Immature natural killer cell (primary cell): ENCODE measurements around the gene GRIA1. TPM values are rescaled to one million over a fixed set of nuclear protein-coding genes. Genes with fewer than 3 reads are reported as not detected.

Experiments
- DNase-seq, 3 donors: peaks; one replicate each; pipeline ENCODE4 v3.0.0; 2022; ENCODE audit warnings: mixed read lengths in 1 of 3
- H3K27ac Mint-ChIP-seq, 6 donors: one replicate each; pipeline ENCODE4 v1.8.0; 2020; ENCODE audit warnings: mixed read lengths in 6 of 6, mild to moderate bottlenecking in 5 of 6, inconsistent platforms in 4 of 6, moderate library complexity in 3 of 6
- H3K27me3 Mint-ChIP-seq, 3 donors: one replicate each; pipeline ENCODE4 v1.8.0; 2020 to 2021; ENCODE audit warnings: low read depth in 3 of 3, mild to moderate bottlenecking in 3 of 3, mixed read lengths in 3 of 3, moderate library complexity in 3 of 3, inconsistent platforms in 1 of 3
- H3K36me3 Mint-ChIP-seq, 3 donors: one replicate each; pipeline ENCODE4 v1.8.0; 2020; ENCODE audit warnings: mixed read lengths in 3 of 3, inconsistent platforms in 2 of 3, mild to moderate bottlenecking in 2 of 3
- H3K4me1 Mint-ChIP-seq, 2 donors: one replicate each; pipeline ENCODE4 v1.8.0; 2020; ENCODE audit warnings: inconsistent platforms in 2 of 2, mild to moderate bottlenecking in 2 of 2, mixed read lengths in 2 of 2, moderate library complexity in 1 of 2
- H3K4me3 Mint-ChIP-seq, 5 donors: one replicate each; pipeline ENCODE4 v1.8.0; 2020; ENCODE audit warnings: mild to moderate bottlenecking in 5 of 5, mixed read lengths in 5 of 5, inconsistent platforms in 3 of 5, moderate library complexity in 3 of 5
- H3K9me3 Mint-ChIP-seq, 6 donors: one replicate each; pipeline ENCODE4 v1.8.0; 2020; ENCODE audit warnings: mild to moderate bottlenecking in 6 of 6, mixed read lengths in 6 of 6, inconsistent platforms in 4 of 6, moderate library complexity in 3 of 6
- polyA plus RNA-seq, 3 donors: library from polyadenylated mRNA; unstranded; fragments of 300-500 nt; fragmentation: Illumina TruSeq; gene quantifications; one replicate each; pipeline ENCODE4 v1.2.3, GENCODE V29; 2021

GRIA1 gene
- polyA plus RNA-seq, 3 donors from 2014 or later = not detected

GRCh38 chr5:153572411-153573145, 82.1 kb downstream of the GRIA1 start:
- H3K27me3 Mint-ChIP-seq = peaks cover 0 to 3% (median 0%) of the 10 kb centered on the region in 3 donors
- no peaks in the 10 kb centered on the region for H3K4me1 Mint-ChIP-seq
- no peaks in the 10 kb centered on the region for H3K36me3 Mint-ChIP-seq
- H3K9me3 Mint-ChIP-seq = peaks cover 0 to 8% (median 0%) of the 10 kb centered on the region in 6 donors
- no peak for DNase-seq
- no peak overlapping the region for H3K27ac Mint-ChIP-seq
- no peak overlapping the region for H3K4me3 Mint-ChIP-seq

GRCh38 chr5:153573326-153574033, 83.0 kb downstream of the GRIA1 start:
- H3K36me3 Mint-ChIP-seq = no peaks in the 10 kb centered on the region
- no peak overlapping the region for H3K27ac Mint-ChIP-seq
- H3K9me3 Mint-ChIP-seq = peaks cover 0 to 11% (median 0%) of the 10 kb centered on the region in 6 donors
- DNase-seq = no peak
- H3K27me3 Mint-ChIP-seq = peaks cover 0 to 4% (median 4%) of the 10 kb centered on the region in 3 donors
- no peak overlapping the region for H3K4me3 Mint-ChIP-seq
- H3K4me1 Mint-ChIP-seq = no peaks in the 10 kb centered on the region

DNA sequence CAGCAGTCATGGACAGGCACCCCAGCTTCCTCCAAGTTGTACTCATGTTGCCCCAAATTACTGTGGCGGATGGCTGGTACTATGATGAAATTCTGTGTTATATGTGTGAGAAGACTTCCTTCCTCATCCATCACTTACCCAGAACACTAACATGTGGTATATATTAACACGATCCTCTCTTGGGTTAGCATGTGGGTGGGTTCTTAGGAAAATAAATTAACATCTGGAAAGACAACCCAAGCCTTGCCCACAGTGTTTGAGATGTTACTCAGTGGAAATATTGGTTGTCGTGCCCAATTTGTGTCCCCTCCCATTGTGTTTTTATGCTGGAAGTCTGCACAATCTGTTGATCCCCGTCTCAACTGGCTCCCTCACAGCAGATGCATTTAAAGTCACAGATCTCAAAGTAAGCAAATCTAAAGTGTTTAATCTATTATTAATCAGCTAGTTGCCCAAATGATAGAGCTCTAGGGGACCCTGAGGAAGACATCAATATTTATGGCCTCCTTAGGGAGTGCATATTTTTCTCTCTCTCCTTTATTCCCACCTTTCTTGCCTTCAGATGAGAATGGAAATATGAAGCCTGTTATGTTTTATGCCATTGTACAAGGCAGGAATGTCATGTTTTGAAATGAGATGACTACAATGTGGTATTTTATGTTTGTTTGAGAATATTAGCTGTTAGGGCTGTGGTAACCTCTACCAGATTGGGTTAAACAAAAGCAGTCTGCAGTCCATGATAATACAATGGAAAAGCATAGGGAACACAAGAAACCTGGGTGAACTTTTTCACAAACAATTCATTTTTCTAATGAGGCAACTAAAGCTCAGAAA, 93.9 kb downstream of the GRIA1 start:
- peaks cover 2 to 4% (median 3%) of the 10 kb centered on the region in 3 donors for H3K27me3 Mint-ChIP-seq
- H3K9me3 Mint-ChIP-seq = peaks cover 0 to 5% (median 0%) of the 10 kb centered on the region in 6 donors
- DNase-seq = no peak
- H3K36me3 Mint-ChIP-seq = no peaks in the 10 kb centered on the region
- H3K27ac Mint-ChIP-seq = no peak overlapping the region
- H3K4me1 Mint-ChIP-seq = no peaks in the 10 kb centered on the region
- no peak overlapping the region for H3K4me3 Mint-ChIP-seq

- no peaks in the 10 kb centered on the region for H3K36me3 Mint-ChIP-seq
- no peak for DNase-seq
- no peak overlapping the region for H3K27ac Mint-ChIP-seq
- peaks cover 2 to 5% (median 3%) of the 10 kb centered on the region in 3 donors for H3K27me3 Mint-ChIP-seq
- peaks cover 0 to 5% (median 0%) of the 10 kb centered on the region in 6 donors for H3K9me3 Mint-ChIP-seq
- no peak overlapping the region for H3K4me3 Mint-ChIP-seq
- H3K4me1 Mint-ChIP-seq = no peaks in the 10 kb centered on the region
Measured at GRCh38 chr5:153584960-153585359, 94.5 kb downstream of the GRIA1 start.

DNA sequence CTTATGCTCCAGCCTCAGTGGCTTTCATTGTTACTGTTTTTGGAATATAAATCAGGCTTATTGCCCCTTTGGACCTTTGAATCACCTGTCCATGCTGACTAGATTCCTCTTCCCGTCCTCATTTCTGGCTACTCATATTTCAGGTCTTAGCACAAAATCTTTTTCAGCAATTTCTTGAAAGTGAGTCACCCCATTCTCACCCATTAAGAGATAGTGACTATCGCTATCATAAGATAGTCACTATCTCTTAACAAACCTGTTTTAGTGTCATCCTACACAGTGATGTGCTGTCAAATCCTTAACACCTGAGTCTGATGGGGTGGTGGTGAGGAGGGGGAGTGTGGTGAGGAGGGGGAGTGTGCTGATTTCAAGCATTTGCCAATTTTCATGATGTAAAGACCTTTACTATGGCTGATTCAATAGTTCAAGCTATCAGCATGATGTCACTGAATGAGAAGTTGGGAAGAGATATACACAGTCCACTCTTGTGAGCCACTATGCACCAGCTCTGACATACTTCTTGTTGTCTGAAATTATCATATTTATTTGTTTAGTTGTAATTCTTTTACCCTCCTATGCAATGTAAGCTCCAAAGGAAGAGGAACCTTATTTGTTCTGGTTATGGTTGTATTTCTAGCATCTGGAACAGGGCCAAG, 95.3 kb downstream of the GRIA1 start:
- no peak for DNase-seq
- Mint-ChIP-seq H3K27ac (no peak overlapping the region), H3K27me3 (peaks cover 2 to 7% (median 4%) of the 10 kb centered on the region in 3 donors)

DNA sequence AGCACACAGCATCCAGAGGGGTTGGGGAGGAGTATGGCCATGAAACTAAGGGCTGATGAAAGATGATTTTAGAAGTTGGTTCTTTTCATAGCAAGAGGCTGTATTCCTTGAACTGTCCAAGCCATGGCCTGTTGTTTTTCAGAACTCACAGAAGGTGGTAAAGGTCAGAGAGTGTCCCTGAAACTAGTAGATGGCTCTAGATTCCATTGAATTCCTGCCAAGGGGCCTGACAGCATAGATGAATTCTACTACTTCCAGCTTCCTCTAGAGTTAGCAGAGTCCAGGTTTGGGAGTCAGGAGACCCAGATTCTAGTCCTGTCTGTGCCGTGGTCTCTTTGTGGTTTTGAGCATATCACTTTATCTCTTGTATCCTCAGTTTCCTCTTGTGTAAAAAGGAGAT, 101.6 kb downstream of the GRIA1 start:
- H3K27me3 Mint-ChIP-seq = peaks cover 1 to 6% (median 5%) of the 10 kb centered on the region in 3 donors
- no peaks in the 10 kb centered on the region for H3K36me3 Mint-ChIP-seq
- H3K27ac Mint-ChIP-seq = no peak overlapping the region
- DNase-seq = no peak
- H3K9me3 Mint-ChIP-seq = peaks cover 0 to 6% (median 0%) of the 10 kb centered on the region in 6 donors
- no peaks in the 10 kb centered on the region for H3K4me1 Mint-ChIP-seq
- H3K4me3 Mint-ChIP-seq = no peak overlapping the region

More for the DNA sequence above, 95.3 kb downstream of the GRIA1 start:
- H3K4me1 Mint-ChIP-seq = no peaks in the 10 kb centered on the region
- H3K36me3 Mint-ChIP-seq = no peaks in the 10 kb centered on the region
- H3K9me3 Mint-ChIP-seq = peaks cover 0 to 5% (median 0%) of the 10 kb centered on the region in 6 donors
- H3K4me3 Mint-ChIP-seq = no peak overlapping the region

- Mint-ChIP-seq H3K36me3 (no peaks in the 10 kb centered on the region), H3K4me3 (no peak overlapping the region), H3K27ac (no peak overlapping the region), H3K9me3 (peaks cover 0 to 8% (median 0%) of the 10 kb centered on the region in 6 donors), H3K27me3 (peaks cover 1 to 5% (median 4%) of the 10 kb centered on the region in 3 donors), H3K4me1 (no peaks in the 10 kb centered on the region)
- DNase-seq = no peak
Measured at GRCh38 chr5:153594785-153595184, 104.3 kb downstream of the GRIA1 start.

DNA sequence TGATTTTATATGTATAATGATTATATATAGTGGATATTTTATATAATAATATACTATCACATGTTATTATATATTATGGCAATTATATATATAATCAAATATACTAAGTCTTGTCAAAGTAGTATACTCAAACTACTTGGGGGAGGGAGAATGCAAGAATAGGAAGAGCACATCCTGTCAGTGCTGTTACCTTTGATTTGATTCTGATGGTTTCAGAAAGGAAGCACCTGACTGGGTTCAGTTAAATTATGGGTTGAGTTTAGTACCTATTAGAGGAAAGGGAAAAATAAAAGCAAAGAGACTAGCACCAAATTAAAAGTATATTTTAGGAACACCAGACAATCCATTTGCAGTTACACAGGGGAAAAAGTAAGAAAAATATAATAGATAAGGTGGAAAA, 107.6 kb downstream of the GRIA1 start:
- H3K27ac Mint-ChIP-seq = no peak overlapping the region
- no peaks in the 10 kb centered on the region for H3K4me1 Mint-ChIP-seq
- no peaks in the 10 kb centered on the region for H3K36me3 Mint-ChIP-seq
- no peak overlapping the region for H3K4me3 Mint-ChIP-seq
- H3K27me3 Mint-ChIP-seq = peaks cover 0 to 2% (median 2%) of the 10 kb centered on the region in 3 donors
- H3K9me3 Mint-ChIP-seq = peaks cover 0 to 8% (median 0%) of the 10 kb centered on the region in 6 donors
- DNase-seq = no peak

DNA sequence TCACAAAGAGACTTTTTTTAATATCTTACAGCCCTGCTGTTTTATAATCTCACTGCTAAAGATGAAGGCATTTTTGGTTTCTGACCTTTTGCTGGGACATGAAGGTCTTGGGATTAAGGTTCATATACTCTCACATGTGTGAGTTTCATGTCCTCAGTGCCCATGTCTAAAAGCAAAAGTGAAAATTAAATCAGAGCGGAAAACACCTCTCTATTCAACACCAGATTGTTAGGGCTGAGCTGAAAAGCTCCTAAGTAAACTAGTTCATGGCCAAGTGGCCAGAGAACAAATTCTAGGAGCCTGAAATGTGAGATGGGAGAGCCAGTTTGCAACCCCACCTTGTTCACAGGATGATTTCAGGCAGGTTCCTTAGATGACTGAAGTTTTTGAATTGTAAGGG, 110.9 kb downstream of the GRIA1 start:
- no peaks in the 10 kb centered on the region for H3K4me1 Mint-ChIP-seq

GRCh38 chr5:153605386-153605785, 114.9 kb downstream of the GRIA1 start:
- no peaks in the 10 kb centered on the region for H3K27me3 Mint-ChIP-seq
- DNase-seq = no peak
- peaks cover 0 to 5% (median 0%) of the 10 kb centered on the region in 6 donors for H3K9me3 Mint-ChIP-seq
- H3K27ac Mint-ChIP-seq = no peak overlapping the region
- H3K36me3 Mint-ChIP-seq = no peaks in the 10 kb centered on the region
- no peak overlapping the region for H3K4me3 Mint-ChIP-seq
- H3K4me1 Mint-ChIP-seq = no peaks in the 10 kb centered on the region

More for the DNA sequence above, 110.9 kb downstream of the GRIA1 start:
- Mint-ChIP-seq H3K27me3 (no peaks in the 10 kb centered on the region), H3K27ac (no peak overlapping the region), H3K36me3 (no peaks in the 10 kb centered on the region), H3K9me3 (peaks cover 0 to 8% (median 0%) of the 10 kb centered on the region in 6 donors), H3K4me3 (no peak overlapping the region)
- no peak for DNase-seq

- no peak overlapping the region for H3K27ac Mint-ChIP-seq
- H3K27me3 Mint-ChIP-seq = peaks cover 0 to 3% (median 0%) of the 10 kb centered on the region in 3 donors
- H3K4me3 Mint-ChIP-seq = no peak overlapping the region
- peaks cover 0 to 4% (median 0%) of the 10 kb centered on the region in 6 donors for H3K9me3 Mint-ChIP-seq
- DNase-seq = no peak
- no peaks in the 10 kb centered on the region for H3K36me3 Mint-ChIP-seq
- H3K4me1 Mint-ChIP-seq = no peaks in the 10 kb centered on the region
Measured at GRCh38 chr5:153610009-153610408, 119.5 kb downstream of the GRIA1 start.

GRCh38 chr5:153610811-153611210, 120.3 kb downstream of the GRIA1 start:
- Mint-ChIP-seq H3K4me1 (no peaks in the 10 kb centered on the region), H3K27ac (no peak overlapping the region), H3K9me3 (peaks cover 0 to 4% (median 0%) of the 10 kb centered on the region in 6 donors), H3K27me3 (peaks cover 0 to 3% (median 0%) of the 10 kb centered on the region in 3 donors), H3K36me3 (no peaks in the 10 kb centered on the region), H3K4me3 (no peak overlapping the region)
- no peak for DNase-seq

- no peaks in the 10 kb centered on the region for H3K36me3 Mint-ChIP-seq
- DNase-seq = no peak
- H3K9me3 Mint-ChIP-seq = peaks cover 0 to 4% (median 0%) of the 10 kb centered on the region in 6 donors
- H3K27ac Mint-ChIP-seq = no peak overlapping the region
- H3K27me3 Mint-ChIP-seq = peaks cover 0 to 3% (median 0%) of the 10 kb centered on the region in 3 donors
- H3K4me3 Mint-ChIP-seq = no peak overlapping the region
- H3K4me1 Mint-ChIP-seq = no peaks in the 10 kb centered on the region
Measured at GRCh38 chr5:153613144-153613543, 122.7 kb downstream of the GRIA1 start.
